Measurements from ENCODE around the gene PRND. TPM values are rescaled to one million over a fixed set of nuclear protein-coding genes. Genes with fewer than 3 reads are reported as not detected.

The PRND gene
- total RNA-seq, 4 donors from 2014 or later: under 0.01 TPM; not detected in 3

- DNase-seq (ENCODE audit: low spot score in 2 of 2): no peak
- TF ChIP-seq EP300 (IDR thresholded peaks at IDR 0.05) (no peak), POLR2A (IDR thresholded peaks at IDR 0.05) (no peak)
- TF ChIP-seq, protein P1, sequence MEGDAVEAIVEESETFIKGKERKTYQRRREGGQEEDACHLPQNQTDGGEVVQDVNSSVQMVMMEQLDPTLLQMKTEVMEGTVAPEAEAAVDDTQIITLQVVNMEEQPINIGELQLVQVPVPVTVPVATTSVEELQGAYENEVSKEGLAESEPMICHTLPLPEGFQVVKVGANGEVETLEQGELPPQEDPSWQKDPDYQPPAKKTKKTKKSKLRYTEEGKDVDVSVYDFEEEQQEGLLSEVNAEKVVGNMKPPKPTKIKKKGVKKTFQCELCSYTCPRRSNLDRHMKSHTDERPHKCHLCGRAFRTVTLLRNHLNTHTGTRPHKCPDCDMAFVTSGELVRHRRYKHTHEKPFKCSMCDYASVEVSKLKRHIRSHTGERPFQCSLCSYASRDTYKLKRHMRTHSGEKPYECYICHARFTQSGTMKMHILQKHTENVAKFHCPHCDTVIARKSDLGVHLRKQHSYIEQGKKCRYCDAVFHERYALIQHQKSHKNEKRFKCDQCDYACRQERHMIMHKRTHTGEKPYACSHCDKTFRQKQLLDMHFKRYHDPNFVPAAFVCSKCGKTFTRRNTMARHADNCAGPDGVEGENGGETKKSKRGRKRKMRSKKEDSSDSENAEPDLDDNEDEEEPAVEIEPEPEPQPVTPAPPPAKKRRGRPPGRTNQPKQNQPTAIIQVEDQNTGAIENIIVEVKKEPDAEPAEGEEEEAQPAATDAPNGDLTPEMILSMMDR (IDR thresholded peaks at IDR 0.05): no peak
- Histone ChIP-seq H3K36me3 (no peaks in the 10 kb centered on the region), H3K9me3 (no peaks in the 10 kb centered on the region), H3K27ac (no peak overlapping the region), H3K4me1 (no peaks in the 10 kb centered on the region), H3K4me3 (no peak overlapping the region), H3K27me3 (no peaks in the 10 kb centered on the region)
- WGBS, 2 donors: 82 to 85% methylated on average over 21 of the region's 21 CpGs
Observed at GRCh38 chr20:4775322-4776078, 53.8 kb downstream of the PRND start.

DNA sequence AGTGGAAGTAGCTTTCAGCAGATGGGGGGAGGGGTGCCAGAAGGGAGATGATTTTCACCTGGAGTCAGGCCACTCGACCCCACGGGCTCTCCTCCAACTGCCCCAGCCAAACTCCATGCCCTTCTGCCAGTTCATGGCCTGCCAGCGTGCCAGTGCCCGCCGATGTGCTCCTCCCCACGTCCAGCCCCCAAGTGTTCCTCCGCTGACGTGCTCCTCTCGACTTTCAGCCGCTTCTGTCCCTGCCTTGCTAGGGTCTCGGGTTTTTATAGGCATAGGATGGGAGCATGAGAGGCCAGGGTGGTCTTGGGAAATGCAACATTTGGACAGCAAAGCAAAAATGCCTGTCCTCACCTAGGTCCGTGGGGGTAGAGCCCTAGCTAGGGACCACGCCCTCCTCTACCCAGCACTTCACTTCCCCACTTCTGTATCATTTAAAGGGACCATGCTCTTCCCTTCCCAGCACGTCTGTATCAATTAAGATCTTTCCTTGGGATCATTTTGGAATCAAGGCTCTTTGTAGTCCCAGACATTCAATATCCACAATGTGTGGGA is 54.4 kb downstream of the PRND start:
- Histone ChIP-seq H3K27ac (no peak overlapping the region), H3K36me3 (no peaks in the 10 kb centered on the region), H3K9me3 (no peaks in the 10 kb centered on the region), H3K27me3 (no peaks in the 10 kb centered on the region), H3K4me3 (no peak overlapping the region), H3K4me1 (no peaks in the 10 kb centered on the region)
- TF ChIP-seq, protein P1 (IDR thresholded peaks at IDR 0.05): no peak
- TF ChIP-seq POLR2A (IDR thresholded peaks at IDR 0.05) (no peak), EP300 (IDR thresholded peaks at IDR 0.05) (no peak)
- DNase-seq (ENCODE audit: low spot score in 2 of 2): no peak
- WGBS, 2 donors: 72 to 75% methylated on average over 14 of the region's 14 CpGs

Other genes starting within 250 kb of the PRND start
- 100 to 1,000 TPM; 119 to 224 (median 202) TPM for gene PRNP, start 35.5 kb upstream of the PRND start, total RNA-seq
- 10 to 100 TPM; 28.2 to 48.8 (median 32.7) TPM for gene RASSF2, start 101.7 kb downstream of the PRND start, total RNA-seq

Measured in tibial nerve (tissue), 4 donors.